WI38 (cell line): Measurements from ENCODE around the gene ACP3.
"Not testable (repeated sequence)": the region's sequence is repeated elsewhere in the genome, so short reads cannot be mapped to it uniquely, and the experiment has no call there.

ENCODE experiments used
- H3K4me3 ChIP-seq: 2 replicates; pipeline ENCODE4 v1.5.1; 2011; ENCODE audit warnings: low read depth, mild to moderate bottlenecking, control low read depth, low read length
- CTCF ChIP-seq: IDR thresholded peaks from 2 replicates; pipeline ENCODE4 v1.5.1; 2012; ENCODE audit warnings: low read depth, mild to moderate bottlenecking, control low read depth, low read length

ACP3 gene

GRCh38 chr3:132292042-132292441, 25.2 kb upstream of the ACP3 start:
- no peak for TF ChIP-seq CTCF
- no peak overlapping the region for H3K4me3 ChIP-seq

GRCh38 chr3:132293251-132293650, 24.0 kb upstream of the ACP3 start:
- no peak for TF ChIP-seq CTCF
- no peak overlapping the region for H3K4me3 ChIP-seq

GRCh38 chr3:132294906-132295305, 22.3 kb upstream of the ACP3 start:
- H3K4me3 ChIP-seq, result no peak overlapping the region

GRCh38 chr3:132303336-132304201, 13.6 kb upstream of the ACP3 start:
- H3K4me3 ChIP-seq, result not testable (repeated sequence)

More at GRCh38 chr3:132294906-132295305, 22.3 kb upstream of the ACP3 start:
- no peak for TF ChIP-seq CTCF

GRCh38 chr3:132304351-132304750, 12.9 kb upstream of the ACP3 start:
- H3K4me3 ChIP-seq, result not testable (repeated sequence)

- H3K4me3 ChIP-seq, result not testable (repeated sequence)
These were observed 7.2 kb upstream of the ACP3 start for GRCh38 chr3:132310057-132310456.

GRCh38 chr3:132311316-132311715, 5.9 kb upstream of the ACP3 start:
- no peak for TF ChIP-seq CTCF

GRCh38 chr3:132311841-132312240, 5.4 kb upstream of the ACP3 start:
- H3K4me3 ChIP-seq, result no peak overlapping the region
- no peak for TF ChIP-seq CTCF

More at GRCh38 chr3:132311316-132311715, 5.9 kb upstream of the ACP3 start:
- no peak overlapping the region for H3K4me3 ChIP-seq

- no peak overlapping the region for H3K4me3 ChIP-seq
- TF ChIP-seq CTCF, result no peak
These were observed 1.4 kb upstream of the ACP3 start for GRCh38 chr3:132315851-132316250.
